ENCODE data around the gene ZNF618.

The ZNF618 gene

DNA sequence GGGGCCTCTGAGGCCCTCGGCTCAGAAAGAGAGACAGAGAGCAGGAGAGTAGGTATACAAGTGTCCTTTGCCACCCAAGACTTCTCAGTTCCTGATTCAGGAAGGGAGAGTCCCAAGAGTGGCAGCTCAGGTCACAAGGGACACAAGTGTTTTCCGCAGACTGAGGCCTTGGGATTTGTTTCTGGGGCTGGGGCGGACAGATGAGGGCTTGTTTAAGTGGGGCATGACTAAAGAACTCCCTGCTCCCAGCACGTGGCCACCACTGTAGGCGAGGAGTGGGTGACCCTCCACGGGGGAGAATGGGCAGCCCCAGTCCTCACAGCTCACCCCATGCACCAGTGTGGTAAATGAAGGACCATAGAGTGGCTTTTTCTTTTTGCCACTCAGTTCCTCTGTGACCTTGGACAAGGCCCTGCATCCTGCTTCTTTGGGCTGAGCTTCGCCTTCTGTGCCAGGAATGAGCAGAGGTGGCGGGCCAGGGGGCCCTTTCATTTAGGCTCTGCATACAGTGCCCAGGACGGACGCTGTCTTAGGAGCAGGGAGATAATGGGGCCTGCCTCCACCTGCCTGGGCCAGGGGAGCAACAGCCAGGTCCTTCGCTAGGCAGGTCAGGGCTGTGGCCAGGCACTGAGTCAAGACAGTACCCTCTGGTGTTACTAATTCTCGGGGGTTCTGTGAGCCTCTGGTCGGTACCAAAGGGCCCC lies 151.2 kb downstream of the ZNF618 start:
- FAIRE-seq (no peak), DNase-seq (ENCODE audit: insufficient read length, low spot score) (no peak)
- TF ChIP-seq, protein P1, sequence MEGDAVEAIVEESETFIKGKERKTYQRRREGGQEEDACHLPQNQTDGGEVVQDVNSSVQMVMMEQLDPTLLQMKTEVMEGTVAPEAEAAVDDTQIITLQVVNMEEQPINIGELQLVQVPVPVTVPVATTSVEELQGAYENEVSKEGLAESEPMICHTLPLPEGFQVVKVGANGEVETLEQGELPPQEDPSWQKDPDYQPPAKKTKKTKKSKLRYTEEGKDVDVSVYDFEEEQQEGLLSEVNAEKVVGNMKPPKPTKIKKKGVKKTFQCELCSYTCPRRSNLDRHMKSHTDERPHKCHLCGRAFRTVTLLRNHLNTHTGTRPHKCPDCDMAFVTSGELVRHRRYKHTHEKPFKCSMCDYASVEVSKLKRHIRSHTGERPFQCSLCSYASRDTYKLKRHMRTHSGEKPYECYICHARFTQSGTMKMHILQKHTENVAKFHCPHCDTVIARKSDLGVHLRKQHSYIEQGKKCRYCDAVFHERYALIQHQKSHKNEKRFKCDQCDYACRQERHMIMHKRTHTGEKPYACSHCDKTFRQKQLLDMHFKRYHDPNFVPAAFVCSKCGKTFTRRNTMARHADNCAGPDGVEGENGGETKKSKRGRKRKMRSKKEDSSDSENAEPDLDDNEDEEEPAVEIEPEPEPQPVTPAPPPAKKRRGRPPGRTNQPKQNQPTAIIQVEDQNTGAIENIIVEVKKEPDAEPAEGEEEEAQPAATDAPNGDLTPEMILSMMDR (IDR thresholded peaks at IDR 0.05; ENCODE audit: insufficient read depth, missing control alignments): no peak

DNA sequence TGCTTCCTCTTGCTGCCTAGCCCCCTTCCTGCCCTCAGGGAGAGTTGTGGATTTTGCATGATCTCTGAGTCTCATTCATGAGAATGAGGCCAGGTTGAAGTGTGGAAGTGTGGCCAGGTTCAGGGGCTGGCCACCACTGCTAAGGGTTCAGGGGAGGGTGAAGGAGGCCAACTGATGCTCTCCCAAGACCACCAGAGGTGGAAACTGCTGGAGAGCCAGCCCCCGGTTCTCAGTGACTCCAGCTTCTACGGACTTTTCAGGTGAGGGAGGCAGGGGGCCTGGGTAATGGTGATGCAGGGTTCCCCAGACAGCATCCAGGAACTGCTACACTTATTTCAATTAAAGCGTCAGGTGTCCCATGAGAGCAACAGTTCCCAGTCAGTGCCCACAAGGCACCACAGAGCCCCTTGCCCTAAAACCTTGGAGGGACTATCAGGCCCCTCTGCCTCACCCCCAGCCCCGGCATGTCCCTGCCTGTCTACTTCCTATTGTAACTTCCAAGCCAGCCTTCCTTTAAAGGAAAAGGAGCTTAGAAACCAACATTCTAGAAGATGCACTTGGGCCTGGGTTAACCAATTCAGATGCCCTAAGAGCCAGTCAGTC lies 151.9 kb downstream of the ZNF618 start:
- TF ChIP-seq, protein P1 (IDR thresholded peaks at IDR 0.05; ENCODE audit: insufficient read depth, missing control alignments): no peak
- no peak for FAIRE-seq
- no peak for DNase-seq (ENCODE audit: insufficient read length, low spot score)

DNA sequence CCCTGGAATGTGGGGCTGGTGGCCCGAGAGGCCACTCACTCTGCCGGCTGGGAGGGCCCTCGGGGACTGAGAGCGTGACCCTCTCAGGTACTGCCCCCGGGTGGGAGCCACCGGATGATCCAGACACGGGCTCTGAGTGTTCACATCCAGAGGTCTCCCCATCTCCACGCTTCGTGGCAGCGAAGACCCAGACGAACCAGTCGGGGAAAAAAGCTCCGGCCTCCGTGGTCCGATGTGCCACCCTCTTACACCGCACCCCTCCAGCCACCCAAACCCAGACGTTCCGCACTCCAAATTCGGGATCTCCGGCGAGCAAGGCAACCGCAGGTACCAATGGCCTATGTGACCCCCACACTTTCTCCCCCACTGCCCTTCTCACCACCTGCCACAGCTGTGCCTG lies 152.5 kb downstream of the ZNF618 start:
- no peak for FAIRE-seq
- DNase-seq (ENCODE audit: insufficient read length, low spot score): no peak
- TF ChIP-seq, protein P1 (IDR thresholded peaks at IDR 0.05; ENCODE audit: insufficient read depth, missing control alignments): no peak

DNA sequence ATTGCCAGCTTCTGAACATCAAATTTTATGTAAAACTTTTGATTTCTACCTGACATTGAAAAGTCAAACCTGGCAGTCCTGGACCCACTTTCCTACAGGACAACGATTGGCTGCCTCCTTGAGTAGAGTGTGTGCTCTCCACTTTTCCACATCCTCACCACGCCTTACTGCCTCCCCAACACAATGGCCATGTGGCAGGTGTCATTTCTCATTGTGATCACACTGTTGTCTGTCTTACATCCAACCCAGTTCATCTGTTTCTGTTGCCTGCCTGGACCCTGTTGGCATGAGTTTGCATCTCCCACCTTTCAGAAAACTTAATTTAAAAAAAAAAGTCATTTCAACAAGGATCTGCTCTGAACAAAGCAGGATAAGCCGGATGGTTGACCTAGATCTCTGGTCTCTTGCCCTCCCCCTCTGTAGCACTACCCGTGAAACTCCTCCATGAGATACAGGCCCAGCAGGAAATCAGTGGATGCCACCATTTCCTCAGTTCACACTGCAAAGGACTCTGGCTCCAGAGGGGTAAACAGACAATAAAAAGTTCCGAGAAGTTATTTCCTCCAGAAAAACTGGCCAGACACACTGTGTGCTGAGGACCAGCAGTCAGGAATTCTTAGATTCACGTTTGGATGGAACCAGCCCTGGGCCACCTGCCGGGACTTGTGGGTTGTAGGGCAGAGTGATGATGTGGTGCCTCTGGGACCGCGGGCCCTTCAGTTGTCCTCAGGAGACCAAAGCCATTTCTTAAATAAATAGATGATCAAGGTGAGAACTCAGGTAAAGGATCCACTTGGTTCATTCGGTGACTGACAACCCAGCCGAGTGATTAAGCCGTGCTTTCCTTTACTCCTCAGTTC lies 153.4 kb downstream of the ZNF618 start:
- TF ChIP-seq, protein P1 (IDR thresholded peaks at IDR 0.05; ENCODE audit: insufficient read depth, missing control alignments): no peak
- DNase-seq (ENCODE audit: insufficient read length, low spot score) (no peak), FAIRE-seq (no peak)

DNA sequence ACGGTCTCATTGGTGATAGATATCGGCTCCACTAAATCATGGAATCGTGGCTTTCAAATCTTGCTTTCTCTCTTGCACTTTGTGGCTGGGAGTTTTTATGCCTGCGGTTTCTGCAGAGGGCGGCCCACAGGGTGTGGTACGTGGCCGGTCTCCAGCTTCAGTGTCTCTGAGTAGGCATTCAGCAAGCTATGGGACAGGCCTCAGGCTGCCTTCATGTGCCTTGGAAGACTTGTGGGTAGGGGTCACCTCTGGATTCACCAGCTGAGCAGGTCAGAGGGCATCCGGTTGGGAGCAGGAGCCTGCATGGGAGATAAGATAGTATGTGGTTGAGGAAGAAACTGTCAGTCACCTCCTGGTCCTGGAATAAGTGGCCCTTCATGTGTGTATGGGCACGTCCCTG lies 154.3 kb downstream of the ZNF618 start:
- DNase-seq (ENCODE audit: insufficient read length, low spot score): no peak
- FAIRE-seq: no peak
- TF ChIP-seq, protein P1 (IDR thresholded peaks at IDR 0.05; ENCODE audit: insufficient read depth, missing control alignments): no peak

DNA sequence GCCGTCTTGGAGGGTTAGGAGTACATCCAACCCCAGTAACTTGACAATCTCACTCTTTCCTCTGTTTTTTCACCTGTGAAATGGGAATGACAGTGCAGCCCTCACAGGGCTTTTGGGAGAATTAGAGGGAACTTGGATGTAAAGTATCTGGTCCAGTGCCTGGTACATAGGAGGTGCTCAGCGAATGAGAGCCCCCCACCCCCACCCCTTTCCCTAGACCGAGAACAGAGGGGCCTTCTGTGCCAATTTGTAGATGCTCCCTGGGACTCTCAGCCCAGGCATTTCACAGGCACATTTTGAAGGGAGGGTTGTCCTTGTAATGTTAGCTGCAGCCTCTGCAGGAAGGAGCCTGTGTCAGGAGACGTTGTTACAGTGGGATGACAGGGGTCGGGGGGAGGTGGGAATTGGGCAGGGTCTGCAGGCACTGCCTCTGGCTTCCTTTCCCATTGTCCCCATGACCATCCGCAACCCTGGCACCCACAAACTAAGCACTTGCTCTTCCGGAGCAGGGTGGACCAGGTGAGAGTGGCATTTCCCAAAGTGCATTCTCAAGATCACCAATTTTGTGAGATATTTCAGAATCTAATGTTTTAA lies 155.0 kb downstream of the ZNF618 start:
- TF ChIP-seq, protein P1 (IDR thresholded peaks at IDR 0.05; ENCODE audit: insufficient read depth, missing control alignments): no peak
- DNase-seq (ENCODE audit: insufficient read length, low spot score) (no peak), FAIRE-seq (no peak)
